HepG2 (cell line): ENCODE results near the gene PSRC1. TPM values are rescaled to one million over a fixed set of nuclear protein-coding genes. Genes with fewer than 3 reads are reported as not detected.

Experiments
- CREM ChIP-seq, 2 experiments: sonication (generic) in 1 of 2; formaldehyde crosslinking in 1 of 2; IDR thresholded peaks; 2 replicates each; pipeline versions ENCODE4 v1.4.0 to v1.6.1; 2016 to 2020; ENCODE audit warnings: antibody characterized with exemption in 1 of 2, mild to moderate bottlenecking in 1 of 2, missing genetic modification reagents in 1 of 2
- GABPB1 ChIP-seq: IDR thresholded peaks from 2 replicates; pipeline ENCODE4 v1.6.1; 2016; ENCODE audit warnings: mild to moderate bottlenecking, missing genetic modification reagents, moderate library complexity, missing compliant biosample characterization
- MTF1 ChIP-seq: sonication (generic); formaldehyde crosslinking; IDR thresholded peaks from 2 replicates; pipeline ENCODE4 v1.5.0; 2020; ENCODE audit warnings: missing genetic modification reagents
- SETDB1 ChIP-seq: sonication (generic); formaldehyde crosslinking; IDR thresholded peaks from 2 replicates; pipeline ENCODE4 v1.5.1; 2020; ENCODE audit warnings: missing genetic modification reagents, mild to moderate bottlenecking, borderline replicate concordance
- SIX4 ChIP-seq: sonication (generic); formaldehyde crosslinking; IDR thresholded peaks from 2 replicates; pipeline ENCODE4 v1.4.0; 2020; ENCODE audit warnings: missing genetic modification reagents
- SYNCRIP ChIP-seq: fragments of 200-400 bp; formaldehyde crosslinking; IDR thresholded peaks from 2 replicates; pipeline ENCODE4 v1.6.1; 2018; ENCODE audit warnings: mild to moderate bottlenecking, low read depth, low read length; ENCODE audit not compliant: insufficient read depth
- TP53 ChIP-seq: sonication (generic); formaldehyde crosslinking; conservative IDR thresholded peaks from 2 replicates; pipeline ENCODE4 v1.4.0; 2020; ENCODE audit warnings: missing genetic modification reagents
- ZNF549 ChIP-seq: sonication (generic); formaldehyde crosslinking; IDR thresholded peaks from 2 replicates; pipeline ENCODE4 v1.5.0; 2020; ENCODE audit warnings: missing genetic modification reagents
- ZNF569 ChIP-seq: sonication (generic); formaldehyde crosslinking; IDR thresholded peaks from 2 replicates; pipeline ENCODE4 v1.5.0; 2020; ENCODE audit warnings: mild to moderate bottlenecking, missing genetic modification reagents, moderate library complexity, borderline replicate concordance
- ZNF780A ChIP-seq: sonication (generic); formaldehyde crosslinking; IDR thresholded peaks from 2 replicates; pipeline ENCODE4 v1.8.0; 2022; ENCODE audit warnings: mild to moderate bottlenecking, missing genetic modification reagents, moderate library complexity
- ZNF883 ChIP-seq: sonication (generic); formaldehyde crosslinking; IDR thresholded peaks from 2 replicates; pipeline ENCODE4 v1.5.1; 2020; ENCODE audit warnings: mild to moderate bottlenecking, missing genetic modification reagents; ENCODE audit errors: not compliant biosample characterization
- polyA plus RNA-seq, 8 experiments: library from polyadenylated mRNA; depleted of rRNA in 3 of 8; stranded (reverse) in 7 of 8; unstranded in 1 of 8; fragments of >200 nt; fragmentation: Illumina TruSeq in 4 of 8; extraction: Trizol in 4 of 8; gene quantifications; 2 replicates each; pipeline versions ENCODE4 v1.2.1 to v1.2.3, GENCODE V29; 2011 to 2016; ENCODE audit warnings: low read depth in 4 of 8, missing spikeins in 1 of 8, mixed read lengths in 1 of 8; ENCODE audit not compliant: insufficient read depth in 1 of 8
- total RNA-seq, 5 experiments: library from RNA; depleted of rRNA; stranded (reverse); fragments of >200 nt; fragmentation: Illumina TruSeq; extraction: Trizol; gene quantifications; 2 replicates each; pipeline ENCODE4 v1.2.3, GENCODE V29; 2016; ENCODE audit warnings: low read depth in 1 of 5
- TF ChIP-seq, protein P1 (sequence below): sonication (generic); formaldehyde crosslinking; IDR thresholded peaks from 2 replicates; pipeline ENCODE4 v1.4.0; 2020; ENCODE audit warnings: mild to moderate bottlenecking, missing genetic modification reagents, borderline replicate concordance
- TF ChIP-seq, protein P2 (sequence below): sonication (generic); formaldehyde crosslinking; IDR thresholded peaks from 2 replicates; pipeline ENCODE4 v1.4.0; 2020; ENCODE audit warnings: mild to moderate bottlenecking, missing genetic modification reagents
- TF ChIP-seq, protein P3 (sequence below): sonication (generic); formaldehyde crosslinking; IDR thresholded peaks from 2 replicates; pipeline ENCODE4 v1.4.0; 2020; ENCODE audit warnings: missing genetic modification reagents, mild to moderate bottlenecking, borderline replicate concordance

The PSRC1 gene
- total and polyA plus RNA-seq, 2 of the 13 experiments (the other 11 are each of a cell fraction or from before 2014, with no cell fraction given): 28.6 to 30.3 TPM

DNA sequence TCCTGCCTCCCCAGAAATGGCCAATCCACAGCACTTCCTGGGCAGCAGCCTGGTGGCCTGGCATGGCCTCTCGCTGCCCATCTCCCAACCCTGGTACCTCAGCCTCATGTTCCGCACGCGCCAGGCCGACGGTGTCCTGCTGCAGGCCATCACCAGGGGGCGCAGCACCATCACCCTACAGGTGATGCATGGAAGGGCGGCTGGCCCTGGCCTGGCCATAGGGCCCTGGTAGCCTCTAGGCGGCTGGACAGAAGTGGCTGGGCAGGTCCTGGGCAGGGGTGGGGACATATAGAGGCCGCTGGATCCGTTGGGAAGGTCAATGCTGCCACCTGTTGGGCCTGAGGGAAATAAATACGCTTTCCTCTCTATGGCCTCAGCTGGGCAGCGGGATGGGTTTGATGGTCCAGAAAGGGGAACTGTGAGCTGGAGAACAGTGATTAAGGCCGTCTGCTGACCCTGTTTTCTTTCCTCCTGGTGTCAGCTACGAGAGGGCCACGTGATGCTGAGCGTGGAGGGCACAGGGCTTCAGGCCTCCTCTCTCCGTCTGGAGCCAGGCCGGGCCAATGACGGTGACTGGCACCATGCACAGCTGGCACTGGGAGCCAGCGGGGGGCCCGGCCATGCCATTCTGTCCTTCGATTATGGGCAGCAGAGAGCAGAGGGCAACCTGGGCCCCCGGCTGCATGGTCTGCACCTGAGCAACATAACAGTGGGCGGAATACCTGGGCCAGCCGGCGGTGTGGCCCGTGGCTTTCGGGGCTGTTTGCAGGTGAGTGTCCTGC, 19.2 kb downstream of the PSRC1 start (continued):
- TF ChIP-seq, protein P1, sequence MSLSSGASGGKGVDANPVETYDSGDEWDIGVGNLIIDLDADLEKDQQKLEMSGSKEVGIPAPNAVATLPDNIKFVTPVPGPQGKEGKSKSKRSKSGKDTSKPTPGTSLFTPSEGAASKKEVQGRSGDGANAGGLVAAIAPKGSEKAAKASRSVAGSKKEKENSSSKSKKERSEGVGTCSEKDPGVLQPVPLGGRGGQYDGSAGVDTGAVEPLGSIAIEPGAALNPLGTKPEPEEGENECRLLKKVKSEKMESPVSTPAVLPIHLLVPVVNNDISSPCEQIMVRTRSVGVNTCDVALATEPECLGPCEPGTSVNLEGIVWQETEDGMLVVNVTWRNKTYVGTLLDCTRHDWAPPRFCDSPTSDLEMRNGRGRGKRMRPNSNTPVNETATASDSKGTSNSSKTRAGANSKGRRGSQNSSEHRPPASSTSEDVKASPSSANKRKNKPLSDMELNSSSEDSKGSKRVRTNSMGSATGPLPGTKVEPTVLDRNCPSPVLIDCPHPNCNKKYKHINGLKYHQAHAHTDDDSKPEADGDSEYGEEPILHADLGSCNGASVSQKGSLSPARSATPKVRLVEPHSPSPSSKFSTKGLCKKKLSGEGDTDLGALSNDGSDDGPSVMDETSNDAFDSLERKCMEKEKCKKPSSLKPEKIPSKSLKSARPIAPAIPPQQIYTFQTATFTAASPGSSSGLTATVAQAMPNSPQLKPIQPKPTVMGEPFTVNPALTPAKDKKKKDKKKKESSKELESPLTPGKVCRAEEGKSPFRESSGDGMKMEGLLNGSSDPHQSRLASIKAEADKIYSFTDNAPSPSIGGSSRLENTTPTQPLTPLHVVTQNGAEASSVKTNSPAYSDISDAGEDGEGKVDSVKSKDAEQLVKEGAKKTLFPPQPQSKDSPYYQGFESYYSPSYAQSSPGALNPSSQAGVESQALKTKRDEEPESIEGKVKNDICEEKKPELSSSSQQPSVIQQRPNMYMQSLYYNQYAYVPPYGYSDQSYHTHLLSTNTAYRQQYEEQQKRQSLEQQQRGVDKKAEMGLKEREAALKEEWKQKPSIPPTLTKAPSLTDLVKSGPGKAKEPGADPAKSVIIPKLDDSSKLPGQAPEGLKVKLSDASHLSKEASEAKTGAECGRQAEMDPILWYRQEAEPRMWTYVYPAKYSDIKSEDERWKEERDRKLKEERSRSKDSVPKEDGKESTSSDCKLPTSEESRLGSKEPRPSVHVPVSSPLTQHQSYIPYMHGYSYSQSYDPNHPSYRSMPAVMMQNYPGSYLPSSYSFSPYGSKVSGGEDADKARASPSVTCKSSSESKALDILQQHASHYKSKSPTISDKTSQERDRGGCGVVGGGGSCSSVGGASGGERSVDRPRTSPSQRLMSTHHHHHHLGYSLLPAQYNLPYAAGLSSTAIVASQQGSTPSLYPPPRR (CRISPR knock-in tag): peak; percentile 79
- TF ChIP-seq CREM (IDR thresholded peaks at IDR 0.05): no peak
- TF ChIP-seq CREM (CRISPR knock-in tag; IDR thresholded peaks at IDR 0.05): no peak
- TF ChIP-seq SYNCRIP: no peak
- no peak for TF ChIP-seq ZNF569 (CRISPR knock-in tag)
- TF ChIP-seq MTF1 (CRISPR knock-in tag): no peak
- TF ChIP-seq GABPB1 (CRISPR knock-in tag): peak; percentile 75
- TF ChIP-seq TP53 (CRISPR knock-in tag): 0 out of 2 replicates have a peak, but pooled peaks have one; percentile 33
- TF ChIP-seq SETDB1 (CRISPR knock-in tag): no peak
- TF ChIP-seq, protein P2, sequence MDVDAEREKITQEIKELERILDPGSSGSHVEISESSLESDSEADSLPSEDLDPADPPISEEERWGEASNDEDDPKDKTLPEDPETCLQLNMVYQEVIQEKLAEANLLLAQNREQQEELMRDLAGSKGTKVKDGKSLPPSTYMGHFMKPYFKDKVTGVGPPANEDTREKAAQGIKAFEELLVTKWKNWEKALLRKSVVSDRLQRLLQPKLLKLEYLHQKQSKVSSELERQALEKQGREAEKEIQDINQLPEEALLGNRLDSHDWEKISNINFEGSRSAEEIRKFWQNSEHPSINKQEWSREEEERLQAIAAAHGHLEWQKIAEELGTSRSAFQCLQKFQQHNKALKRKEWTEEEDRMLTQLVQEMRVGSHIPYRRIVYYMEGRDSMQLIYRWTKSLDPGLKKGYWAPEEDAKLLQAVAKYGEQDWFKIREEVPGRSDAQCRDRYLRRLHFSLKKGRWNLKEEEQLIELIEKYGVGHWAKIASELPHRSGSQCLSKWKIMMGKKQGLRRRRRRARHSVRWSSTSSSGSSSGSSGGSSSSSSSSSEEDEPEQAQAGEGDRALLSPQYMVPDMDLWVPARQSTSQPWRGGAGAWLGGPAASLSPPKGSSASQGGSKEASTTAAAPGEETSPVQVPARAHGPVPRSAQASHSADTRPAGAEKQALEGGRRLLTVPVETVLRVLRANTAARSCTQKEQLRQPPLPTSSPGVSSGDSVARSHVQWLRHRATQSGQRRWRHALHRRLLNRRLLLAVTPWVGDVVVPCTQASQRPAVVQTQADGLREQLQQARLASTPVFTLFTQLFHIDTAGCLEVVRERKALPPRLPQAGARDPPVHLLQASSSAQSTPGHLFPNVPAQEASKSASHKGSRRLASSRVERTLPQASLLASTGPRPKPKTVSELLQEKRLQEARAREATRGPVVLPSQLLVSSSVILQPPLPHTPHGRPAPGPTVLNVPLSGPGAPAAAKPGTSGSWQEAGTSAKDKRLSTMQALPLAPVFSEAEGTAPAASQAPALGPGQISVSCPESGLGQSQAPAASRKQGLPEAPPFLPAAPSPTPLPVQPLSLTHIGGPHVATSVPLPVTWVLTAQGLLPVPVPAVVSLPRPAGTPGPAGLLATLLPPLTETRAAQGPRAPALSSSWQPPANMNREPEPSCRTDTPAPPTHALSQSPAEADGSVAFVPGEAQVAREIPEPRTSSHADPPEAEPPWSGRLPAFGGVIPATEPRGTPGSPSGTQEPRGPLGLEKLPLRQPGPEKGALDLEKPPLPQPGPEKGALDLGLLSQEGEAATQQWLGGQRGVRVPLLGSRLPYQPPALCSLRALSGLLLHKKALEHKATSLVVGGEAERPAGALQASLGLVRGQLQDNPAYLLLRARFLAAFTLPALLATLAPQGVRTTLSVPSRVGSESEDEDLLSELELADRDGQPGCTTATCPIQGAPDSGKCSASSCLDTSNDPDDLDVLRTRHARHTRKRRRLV: no peak
- TF ChIP-seq ZNF549: no peak
- TF ChIP-seq, protein P3, sequence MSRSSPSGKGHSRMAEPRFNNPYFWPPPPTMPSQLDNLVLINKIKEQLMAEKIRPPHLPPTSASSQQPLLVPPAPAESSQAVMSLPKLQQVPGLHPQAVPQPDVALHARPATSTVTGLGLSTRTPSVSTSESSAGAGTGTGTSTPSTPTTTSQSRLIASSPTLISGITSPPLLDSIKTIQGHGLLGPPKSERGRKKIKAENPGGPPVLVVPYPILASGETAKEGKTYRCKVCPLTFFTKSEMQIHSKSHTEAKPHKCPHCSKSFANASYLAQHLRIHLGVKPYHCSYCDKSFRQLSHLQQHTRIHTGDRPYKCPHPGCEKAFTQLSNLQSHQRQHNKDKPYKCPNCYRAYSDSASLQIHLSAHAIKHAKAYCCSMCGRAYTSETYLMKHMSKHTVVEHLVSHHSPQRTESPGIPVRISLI (CRISPR knock-in tag): peak; percentile 76; the same call in 1 of the 2 replicates
- TF ChIP-seq SIX4 (CRISPR knock-in tag): 0 out of 2 replicates have a peak, but pooled peaks have one; percentile 58
- no peak for TF ChIP-seq ZNF780A (CRISPR knock-in tag)
- TF ChIP-seq ZNF883 (CRISPR knock-in tag): peak; percentile 38
